Ovary (tissue), 9 donors: Measurements from ENCODE around the gene KCTD16. TPM values are rescaled to one million over a fixed set of nuclear protein-coding genes. Genes with fewer than 3 reads are reported as not detected.

ENCODE experiments used
- DNase-seq, 5 donors: peaks; one replicate each; pipeline ENCODE4 v3.0.0-alpha.2; 2019 to 2020
- H3K27ac ChIP-seq, 2 donors: fragments of 200-600 bp; one replicate each; pipeline versions ENCODE4 v1.5.1 to v1.8.0; 2019 to 2022
- H3K27me3 ChIP-seq: fragments of 200-600 bp; one replicate; pipeline ENCODE4 v1.8.0; 2022
- H3K36me3 ChIP-seq: fragments of 200-600 bp; sonication (generic); one replicate; pipeline ENCODE4 v1.5.1; 2019
- H3K4me1 ChIP-seq: one replicate; pipeline ENCODE4 v1.8.1; 2013; ENCODE audit warnings: mild to moderate bottlenecking, moderate library complexity; ENCODE audit not compliant: insufficient read depth
- H3K4me3 ChIP-seq: fragments of 200-600 bp; sonication (generic); one replicate; pipeline ENCODE4 v1.5.1; 2017
- H3K9me3 ChIP-seq, 2 donors: fragments of 200-600 bp in 1 of 2; sonication (generic) in 1 of 2; one replicate each; pipeline versions ENCODE4 v1.5.1 to v1.8.1; 2013 to 2019; ENCODE audit warnings: mild to moderate bottlenecking in 1 of 2, moderate library complexity in 1 of 2
- EP300 ChIP-seq: sonication (generic); formaldehyde crosslinking; IDR thresholded peaks from one replicate; pipeline ENCODE4 v1.6.1; 2017; ENCODE audit warnings: antibody characterized with exemption
- POLR2A ChIP-seq: fragments of 450-650 bp; IDR thresholded peaks from one replicate; pipeline ENCODE4 v1.6.1; 2017; ENCODE audit warnings: antibody characterized with exemption, mild to moderate bottlenecking, moderate library complexity
- WGBS, 3 donors: extraction: QIAGEN DNeasy Blood & Tissue Kit in 1 of 3; methylation state at CpG; one replicate each; pipeline versions ENCODE4 v1.1.5 to v1.1.7; 2013 to 2017; 5-methylcytosine and 5-hydroxymethylcytosine counted together
- intact Hi-C, 4 donors: fragments of 100-400 bp; cut with DNase I; formaldehyde crosslinking; loops; one replicate each; pipeline versions ENCODE4 v1.11.0 to v1.15.1; 2022 to 2023
- polyA plus RNA-seq, 2 donors: library from polyadenylated mRNA; stranded (reverse); fragments of 200-250 nt in 1 of 2; fragments of 350-450 nt in 1 of 2; fragmentation: Illumina TruSeq in 1 of 2; extraction: RNeasy Lipid Tissue Mini Kit (QIAGEN cat#74804) in 1 of 2; gene quantifications; one replicate each; pipeline ENCODE4 v1.2.3, GENCODE V29; 2013 to 2014
- total RNA-seq, 7 donors: library from RNA; depleted of rRNA in 2 of 7; stranded (reverse); fragments of >200 nt in 2 of 7; fragmentation: NEBNext Ultra II Directional in 3 of 7; extraction: Animal tissue kit (Norgen Biotek cat#: 25700) in 3 of 7; gene quantifications; one replicate each; pipeline versions ENCODE4 v1.1.0 to v1.2.4, GENCODE V29; 2016 to 2023
- TF ChIP-seq, protein P1 (sequence below), 3 donors: fragments of 450-650 bp in 2 of 3; fragments of 200-600 bp in 1 of 3; IDR thresholded peaks; one replicate each; pipeline versions ENCODE4 v1.5.1 to v1.8.0; 2016 to 2022; ENCODE audit warnings: antibody characterized with exemption in 3 of 3, mild to moderate bottlenecking in 1 of 3
- donor health status: DM: no; HTN: no; CAD: no; lungs with moderate emphysema.
- donor health status: DM: no; HTN: no; CAD: no.
- donor health status: Bipolar disorder and iron deficiency.
- donor health status: DM: yes; HTN: yes; CAD: no.
- donor health status: DM: no; HTN: no; CAD: no.
- donor health status: DM: yes; HTN: yes; CAD: no.

The KCTD16 gene
- total and polyA plus RNA-seq, 9 donors, result under 0.01 to 0.46 (median 0.13) TPM; not detected in 1

- no peaks in the 10 kb centered on the region for H3K27me3 ChIP-seq
- no peaks in the 10 kb centered on the region for H3K9me3 ChIP-seq
- no peak overlapping the region for H3K4me3 ChIP-seq
- H3K4me1 ChIP-seq, result no peaks in the 10 kb centered on the region
- intact Hi-C loops, result no loop called here
- H3K27ac ChIP-seq, result no peak overlapping the region
- TF ChIP-seq POLR2A, result no peak
- TF ChIP-seq, protein P1, sequence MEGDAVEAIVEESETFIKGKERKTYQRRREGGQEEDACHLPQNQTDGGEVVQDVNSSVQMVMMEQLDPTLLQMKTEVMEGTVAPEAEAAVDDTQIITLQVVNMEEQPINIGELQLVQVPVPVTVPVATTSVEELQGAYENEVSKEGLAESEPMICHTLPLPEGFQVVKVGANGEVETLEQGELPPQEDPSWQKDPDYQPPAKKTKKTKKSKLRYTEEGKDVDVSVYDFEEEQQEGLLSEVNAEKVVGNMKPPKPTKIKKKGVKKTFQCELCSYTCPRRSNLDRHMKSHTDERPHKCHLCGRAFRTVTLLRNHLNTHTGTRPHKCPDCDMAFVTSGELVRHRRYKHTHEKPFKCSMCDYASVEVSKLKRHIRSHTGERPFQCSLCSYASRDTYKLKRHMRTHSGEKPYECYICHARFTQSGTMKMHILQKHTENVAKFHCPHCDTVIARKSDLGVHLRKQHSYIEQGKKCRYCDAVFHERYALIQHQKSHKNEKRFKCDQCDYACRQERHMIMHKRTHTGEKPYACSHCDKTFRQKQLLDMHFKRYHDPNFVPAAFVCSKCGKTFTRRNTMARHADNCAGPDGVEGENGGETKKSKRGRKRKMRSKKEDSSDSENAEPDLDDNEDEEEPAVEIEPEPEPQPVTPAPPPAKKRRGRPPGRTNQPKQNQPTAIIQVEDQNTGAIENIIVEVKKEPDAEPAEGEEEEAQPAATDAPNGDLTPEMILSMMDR (IDR thresholded peaks at IDR 0.05), result no peak
- TF ChIP-seq EP300, result no peak
- no peak for DNase-seq
- no peaks in the 10 kb centered on the region for H3K36me3 ChIP-seq
- 75 to 86% (median 86%) methylated on average over 2 of the region's 2 CpGs for WGBS, 3 donors
Observed at GRCh38 chr5:144236499-144236898, 65.8 kb downstream of the KCTD16 start.

- H3K4me1 ChIP-seq, result no peaks in the 10 kb centered on the region
- 32 to 41% (median 38%) methylated on average over 2 of the region's 2 CpGs for WGBS, 3 donors
- intact Hi-C loops, result no loop called here
- H3K36me3 ChIP-seq, result no peaks in the 10 kb centered on the region
- no peak for DNase-seq
- no peak overlapping the region for H3K27ac ChIP-seq
- TF ChIP-seq, protein P1 (IDR thresholded peaks at IDR 0.05), result no peak
- no peak for TF ChIP-seq POLR2A
- TF ChIP-seq EP300, result no peak
- no peaks in the 10 kb centered on the region for H3K27me3 ChIP-seq
- no peak overlapping the region for H3K4me3 ChIP-seq
- H3K9me3 ChIP-seq, result no peaks in the 10 kb centered on the region
Observed at GRCh38 chr5:144237851-144238250, 67.2 kb downstream of the KCTD16 start.

- Histone ChIP-seq H3K36me3 (no peaks in the 10 kb centered on the region), H3K27ac (no peak overlapping the region), H3K9me3 (no peaks in the 10 kb centered on the region), H3K4me3 (no peak overlapping the region), H3K27me3 (no peaks in the 10 kb centered on the region), H3K4me1 (no peaks in the 10 kb centered on the region)
- no peak for DNase-seq
- TF ChIP-seq EP300 (no peak), POLR2A (no peak)
- TF ChIP-seq, protein P1 (IDR thresholded peaks at IDR 0.05), result no peak
- intact Hi-C loops, result no loop called here
Observed at GRCh38 chr5:144247131-144247530, 76.5 kb downstream of the KCTD16 start.

- H3K4me3 ChIP-seq, result no peak overlapping the region
- H3K27ac ChIP-seq, result no peak overlapping the region
- H3K36me3 ChIP-seq, result no peaks in the 10 kb centered on the region
- H3K4me1 ChIP-seq, result no peaks in the 10 kb centered on the region
- intact Hi-C loops, result no loop called here
- H3K9me3 ChIP-seq, result no peaks in the 10 kb centered on the region
- no peak for TF ChIP-seq EP300
- no peak for TF ChIP-seq POLR2A
- TF ChIP-seq, protein P1 (IDR thresholded peaks at IDR 0.05), result no peak
- H3K27me3 ChIP-seq, result no peaks in the 10 kb centered on the region
- 75 to 79% (median 76%) methylated on average over 2 of the region's 2 CpGs for WGBS, 3 donors
- no peak for DNase-seq
Observed at GRCh38 chr5:144248015-144248414, 77.3 kb downstream of the KCTD16 start.
